Activated B cell treated with CpG ODN at 0.5 μM for 24 hours (primary cell): ENCODE results near the gene ATG13. TPM values are rescaled to one million over a fixed set of nuclear protein-coding genes. Genes with fewer than 3 reads are reported as not detected.

Experiments
- ATAC-seq: fragments of 200-7000 bp; cut with Tn5 transposase; one replicate; pipeline ENCODE4 v1.10.0; 2021; ENCODE audit warnings: low read depth, mild to moderate bottlenecking, moderate library complexity
- CTCF ChIA-PET: fragments of 350-600 bp; sonication (Branson Sonifier 250); formaldehyde crosslinking; loops from one replicate; lab custom pipeline; 2021; ENCODE audit warnings: antibody characterized with exemption; lab: Charles Lee
- POLR2A ChIA-PET: fragments of 350-600 bp; sonication (Branson Sonifier 250); formaldehyde crosslinking; loops from one replicate; lab custom pipeline; 2021; ENCODE audit warnings: antibody characterized with exemption; lab: Charles Lee
- DNase-seq: peaks from one replicate; pipeline ENCODE4 v3.0.0; 2022
- H3K27ac Mint-ChIP-seq: one replicate; pipeline ENCODE4 v1.8.0; 2020; ENCODE audit warnings: mixed read lengths
- H3K27me3 Mint-ChIP-seq: one replicate; pipeline ENCODE4 v1.8.0; 2021; ENCODE audit warnings: mixed read lengths
- H3K36me3 Mint-ChIP-seq: one replicate; pipeline ENCODE4 v1.8.0; 2021; ENCODE audit warnings: low read depth, mixed read lengths
- H3K4me1 Mint-ChIP-seq: one replicate; pipeline ENCODE4 v1.8.0; 2021; ENCODE audit warnings: mixed read lengths
- H3K4me3 Mint-ChIP-seq: one replicate; pipeline ENCODE4 v1.8.0; 2020; ENCODE audit warnings: mild to moderate bottlenecking, mixed read lengths
- H3K9me3 Mint-ChIP-seq: one replicate; pipeline ENCODE4 v1.8.0; 2020; ENCODE audit warnings: mixed read lengths
- intact Hi-C: fragments of 100-400 bp; cut with micrococcal nuclease; formaldehyde crosslinking; loops from one replicate; pipeline ENCODE4 v1.15.1; 2024
- total RNA-seq: library from RNA; stranded (reverse); gene quantifications from 2 replicates; pipeline ENCODE4 v1.2.3, GENCODE V29; 2022
- TF ChIP-seq, protein P1 (sequence below): fragments of 200-600 bp; IDR thresholded peaks from one replicate; pipeline ENCODE4 v1.8.0; 2022; ENCODE audit warnings: antibody characterized with exemption, mild to moderate bottlenecking

Gene ATG13
- total RNA-seq, 1 donor from 2014 or later, result 73.7 TPM

DNA sequence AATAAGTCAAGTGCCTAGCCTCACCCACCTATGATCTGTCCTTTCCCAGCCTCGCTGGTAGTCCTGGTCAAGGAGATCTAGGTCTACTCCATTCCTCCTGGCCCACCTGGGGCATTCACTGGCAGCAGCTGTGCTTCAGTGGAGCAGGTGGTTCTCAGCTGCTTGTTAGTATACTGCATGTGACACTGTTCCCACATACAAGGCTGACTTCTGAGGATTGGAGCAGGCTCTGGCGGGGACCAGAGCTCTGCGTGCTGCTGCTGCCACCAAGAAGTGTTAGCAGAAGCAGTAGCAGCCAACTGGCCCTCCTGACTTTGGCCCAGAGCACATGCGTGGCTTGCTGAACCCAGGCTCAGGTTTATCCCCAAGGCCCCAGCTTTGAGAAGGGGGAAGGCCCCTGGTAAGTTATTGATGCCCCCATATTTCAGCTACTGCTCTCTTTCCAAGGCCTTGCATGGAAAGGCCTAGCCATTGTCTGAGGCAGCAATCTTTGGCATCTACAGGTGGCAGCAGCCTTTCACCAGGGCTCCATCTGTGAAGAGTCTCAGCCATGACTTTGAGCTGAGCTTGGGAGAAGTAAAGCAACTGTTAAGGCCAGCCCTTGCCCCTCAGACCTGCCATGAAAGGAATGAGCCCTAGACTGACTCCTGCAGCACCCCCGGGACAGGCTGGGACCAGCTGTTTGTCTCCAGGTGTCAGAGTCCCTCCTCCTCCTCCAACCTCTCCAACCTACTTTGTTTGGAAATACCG is 56.5 kb downstream of the ATG13 start:
- DNase-seq (no peak), ATAC-seq (no peak)
- TF ChIP-seq, protein P1, sequence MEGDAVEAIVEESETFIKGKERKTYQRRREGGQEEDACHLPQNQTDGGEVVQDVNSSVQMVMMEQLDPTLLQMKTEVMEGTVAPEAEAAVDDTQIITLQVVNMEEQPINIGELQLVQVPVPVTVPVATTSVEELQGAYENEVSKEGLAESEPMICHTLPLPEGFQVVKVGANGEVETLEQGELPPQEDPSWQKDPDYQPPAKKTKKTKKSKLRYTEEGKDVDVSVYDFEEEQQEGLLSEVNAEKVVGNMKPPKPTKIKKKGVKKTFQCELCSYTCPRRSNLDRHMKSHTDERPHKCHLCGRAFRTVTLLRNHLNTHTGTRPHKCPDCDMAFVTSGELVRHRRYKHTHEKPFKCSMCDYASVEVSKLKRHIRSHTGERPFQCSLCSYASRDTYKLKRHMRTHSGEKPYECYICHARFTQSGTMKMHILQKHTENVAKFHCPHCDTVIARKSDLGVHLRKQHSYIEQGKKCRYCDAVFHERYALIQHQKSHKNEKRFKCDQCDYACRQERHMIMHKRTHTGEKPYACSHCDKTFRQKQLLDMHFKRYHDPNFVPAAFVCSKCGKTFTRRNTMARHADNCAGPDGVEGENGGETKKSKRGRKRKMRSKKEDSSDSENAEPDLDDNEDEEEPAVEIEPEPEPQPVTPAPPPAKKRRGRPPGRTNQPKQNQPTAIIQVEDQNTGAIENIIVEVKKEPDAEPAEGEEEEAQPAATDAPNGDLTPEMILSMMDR, result no peak
- Mint-ChIP-seq H3K27ac (peak overlapping the region; percentile 79), H3K4me1 (peaks cover 33% of the 10 kb centered on the region), H3K9me3 (no peaks in the 10 kb centered on the region), H3K4me3 (no peak overlapping the region), H3K36me3 (peaks cover 66% of the 10 kb centered on the region), H3K27me3 (no peaks in the 10 kb centered on the region)
- intact Hi-C loops, result no loop called here
- ChIA-PET POLR2A (interaction anchor here (0.7 to 1.0 kb wide), 2 partner anchors 26 to 27 kb away, joined by 3 read pairs; partner anchors contain the start of genes ARHGAP1 and ZNF408), CTCF (no interaction called here)

DNA sequence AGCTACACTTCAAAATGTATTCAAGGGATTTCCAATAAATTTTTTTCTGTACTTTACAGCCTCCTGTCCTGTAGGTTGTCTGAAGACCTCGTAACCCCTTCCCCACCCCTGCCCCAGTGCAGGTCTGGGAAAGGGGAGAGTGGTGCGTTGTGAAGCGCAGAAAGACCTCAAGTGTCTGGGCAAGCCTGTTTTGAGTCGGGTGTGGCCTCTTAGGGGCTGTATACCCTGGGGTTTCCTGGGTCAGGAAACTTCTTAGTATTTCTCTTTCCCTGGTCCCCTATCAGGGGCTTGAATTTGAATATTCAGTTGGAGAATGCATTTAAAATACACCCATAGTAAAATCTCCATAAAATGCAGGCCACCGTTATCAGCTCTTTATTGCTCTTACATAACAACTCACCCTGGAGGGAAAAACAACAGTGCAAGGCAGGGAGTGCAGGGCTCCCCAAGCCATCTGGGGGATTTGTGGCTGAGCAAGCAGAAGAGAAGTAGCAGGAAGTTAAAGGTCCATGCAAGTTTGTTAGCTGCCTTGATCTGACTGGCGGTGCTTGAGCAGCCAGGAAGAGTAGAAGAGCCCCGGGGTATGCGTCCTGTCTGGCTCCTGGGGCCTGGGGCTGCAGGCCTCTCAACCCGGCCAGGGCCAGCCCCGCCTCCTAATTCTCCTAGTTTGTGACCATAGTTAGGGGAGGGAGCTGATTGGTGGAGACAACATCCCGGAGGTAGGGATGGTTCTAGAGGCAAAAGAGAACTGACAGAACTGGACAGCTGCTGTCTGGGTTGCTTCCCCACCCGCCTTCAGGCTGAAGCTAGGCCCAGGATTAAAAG is 57.3 kb downstream of the ATG13 start:
- Mint-ChIP-seq H3K27me3 (no peaks in the 10 kb centered on the region), H3K4me1 (peaks cover 33% of the 10 kb centered on the region), H3K4me3 (no peak overlapping the region), H3K9me3 (no peaks in the 10 kb centered on the region), H3K27ac (peak overlapping the region; percentile 79), H3K36me3 (peaks cover 66% of the 10 kb centered on the region)
- CTCF ChIA-PET, result no interaction called here
- DNase-seq (no peak), ATAC-seq (peak; percentile 42)
- intact Hi-C loops, result no loop called here
- POLR2A ChIA-PET, result interaction anchor here (0.6 to 1.0 kb wide), 3 partner anchors 25 to 27 kb away, joined by 3 read pairs; partner anchors contain the start of genes ARHGAP1 and ZNF408
- TF ChIP-seq, protein P1, result no peak

DNA sequence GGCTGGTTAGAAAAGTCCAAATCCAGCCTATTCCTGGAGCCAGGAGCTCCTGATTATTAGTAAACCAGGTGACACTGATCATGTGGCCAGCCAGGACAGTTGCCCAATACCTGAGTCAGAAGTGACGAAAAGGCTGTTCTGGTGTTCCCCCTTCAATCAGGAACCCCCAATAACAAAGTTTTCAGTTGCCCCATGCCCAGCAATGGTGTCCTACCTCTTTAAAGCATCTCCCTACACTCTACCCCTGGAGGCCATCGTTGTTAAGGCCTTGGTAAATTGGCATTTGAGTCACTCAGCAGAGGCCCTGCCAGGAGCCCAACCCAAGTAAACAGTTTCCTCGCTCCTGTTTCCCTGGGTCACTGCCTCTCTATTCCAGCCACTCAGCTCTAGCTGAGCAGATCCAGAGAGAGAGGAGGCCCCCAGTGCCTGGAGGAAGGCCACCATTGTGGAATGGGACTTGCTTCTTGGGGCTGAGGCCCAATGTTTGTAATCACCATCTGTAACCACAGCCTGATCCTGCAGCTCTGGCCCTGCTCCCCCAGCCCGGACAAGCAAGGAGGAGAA is 58.0 kb downstream of the ATG13 start:
- no peak for ATAC-seq

DNA sequence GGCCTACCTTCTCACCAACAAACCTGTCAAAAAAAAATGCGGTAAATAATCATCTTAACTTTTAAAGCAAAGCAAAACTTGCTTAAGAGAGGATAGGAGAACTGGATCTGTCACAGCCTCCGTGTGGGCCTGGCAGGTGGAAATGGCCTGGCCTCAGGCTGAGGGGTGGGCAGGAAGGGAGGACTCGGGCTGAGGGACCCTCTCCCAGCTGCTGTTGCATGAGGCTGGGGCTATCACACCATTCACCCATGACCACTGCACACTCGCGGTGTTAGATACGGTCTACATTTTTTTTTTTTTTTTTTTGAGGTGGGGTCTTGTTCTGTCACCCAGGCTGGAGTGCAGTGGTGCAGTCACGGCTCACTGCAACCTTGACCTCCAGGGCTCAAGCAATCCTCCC is 58.6 kb downstream of the ATG13 start:
- Mint-ChIP-seq H3K4me1 (peaks cover 32% of the 10 kb centered on the region), H3K4me3 (no peak overlapping the region), H3K27me3 (no peaks in the 10 kb centered on the region), H3K27ac (peak overlapping the region; percentile 73), H3K9me3 (no peaks in the 10 kb centered on the region), H3K36me3 (peaks cover 68% of the 10 kb centered on the region)
- TF ChIP-seq, protein P1, result no peak
- CTCF ChIA-PET, result no interaction called here
- ATAC-seq (no peak), DNase-seq (no peak)
- intact Hi-C loops, result no loop called here
- POLR2A ChIA-PET, result interaction anchor here (0.7 kb wide), 1 partner anchor 33 kb away, joined by 4 read pairs; no protein-coding TSS in a partner anchor

More for the DNA sequence above, 58.0 kb downstream of the ATG13 start:
- intact Hi-C loops, result no loop called here
- H3K9me3 Mint-ChIP-seq, result no peaks in the 10 kb centered on the region
- H3K4me3 Mint-ChIP-seq, result no peak overlapping the region
- H3K27me3 Mint-ChIP-seq, result no peaks in the 10 kb centered on the region
- peak overlapping the region; percentile 79 for H3K27ac Mint-ChIP-seq
- ChIA-PET CTCF (no interaction called here), POLR2A (interaction anchor here (0.6 kb wide), 1 partner anchor 28 kb away, joined by 3 read pairs; no protein-coding TSS in a partner anchor)
- peaks cover 33% of the 10 kb centered on the region for H3K4me1 Mint-ChIP-seq
- no peak for DNase-seq
- TF ChIP-seq, protein P1, result no peak
- peaks cover 66% of the 10 kb centered on the region for H3K36me3 Mint-ChIP-seq
